HepG2 (cell line): ENCODE results near the gene RAP1A. TPM values are rescaled to one million over a fixed set of nuclear protein-coding genes. Genes with fewer than 3 reads are reported as not detected.

ENCODE experiments used
- ATAC-seq: fragments of 200-7000 bp; cut with Tn5 transposase; 3 replicates; pipeline ENCODE4 v1.9.1; 2020; ENCODE audit warnings: mild to moderate bottlenecking, moderate library complexity
- BruUV-seq: library from RNA; stranded (reverse); fragments of 400-500 nt; replicated peaks from 2 replicates; lab custom pipeline; 2021; lab: Mats Ljungman, UMichigan
- CTCF ChIA-PET: fragments of 300-600 bp; formaldehyde crosslinking; extraction: SDS; loops from one replicate; lab custom pipeline; 2021; ENCODE audit warnings: low total read pairs, inconsistent platforms, low intra/inter-chr PET ratio; lab: Yijun Ruan, JAX
- POLR2A ChIA-PET: fragments of 350-600 bp; sonication (Branson Sonifier 250); formaldehyde crosslinking; loops from one replicate; lab custom pipeline; 2020; ENCODE audit warnings: antibody characterized with exemption, inconsistent platforms; lab: Yijun Ruan, JAX
- DNase-seq: peaks from one replicate; pipeline ENCODE4 v3.0.0-alpha.2; 2015; ENCODE audit warnings: low spot score
- FAIRE-seq: peaks from 3 replicates; lab custom pipeline; 2011; peaks lifted over from hg19 to GRCh38; lab: Jason Lieb, UNC
- H2AFZ ChIP-seq: one replicate; pipeline ENCODE4 v1.6.1; 2011; ENCODE audit warnings: low read length, inconsistent platforms
- H3K27ac ChIP-seq: fragments of 300-600 bp; 3 replicates; pipeline ENCODE4 v1.8.0; 2011; ENCODE audit warnings: mixed run types, mild to moderate bottlenecking, mixed read lengths, low read length, inconsistent platforms; ENCODE audit not compliant: insufficient read depth; ENCODE audit errors: extremely low read length
- H3K27me3 ChIP-seq, 2 experiments: fragments of 200-600 bp in 1 of 2; 2 replicates in 1 of 2; 3 replicates in 1 of 2; pipeline versions ENCODE4 v1.6.0 to v1.8.0; 2011; ENCODE audit warnings: low read length in 2 of 2, mild to moderate bottlenecking in 2 of 2, moderate library complexity in 2 of 2, inconsistent platforms in 1 of 2; ENCODE audit not compliant: insufficient read depth in 2 of 2, control insufficient read depth in 1 of 2
- H3K36me3 ChIP-seq, 2 experiments: fragments of 200-600 bp in 1 of 2; replicated peaks in 1 of 2; 2 replicates in 1 of 2; 3 replicates in 1 of 2; pipeline versions ENCODE4 v1.5.1 to v1.8.0; 2011; ENCODE audit warnings: low read length in 2 of 2, inconsistent platforms in 1 of 2; ENCODE audit not compliant: insufficient read depth in 2 of 2, control insufficient read depth in 1 of 2
- H3K4me1 ChIP-seq: 2 replicates; pipeline ENCODE4 v1.5.1; 2012; ENCODE audit warnings: low read length, inconsistent platforms; ENCODE audit not compliant: insufficient read depth
- H3K4me2 ChIP-seq: 2 replicates; pipeline ENCODE4 v1.6.0; 2011; ENCODE audit warnings: low read depth, low read length, inconsistent platforms
- H3K4me3 ChIP-seq, 3 experiments: fragments of 200-600 bp in 1 of 3; sonication (generic), shearing (Covaris generic) in 1 of 3; replicated peaks in 1 of 3; 2 replicates each; pipeline ENCODE4 v1.5.1; 2011 to 2016; ENCODE audit warnings: low read length in 3 of 3, inconsistent platforms in 2 of 3, low read depth in 2 of 3, mild to moderate bottlenecking in 2 of 3, control low read depth in 1 of 3, mixed read lengths in 1 of 3; ENCODE audit not compliant: insufficient read depth in 1 of 3
- H3K79me2 ChIP-seq: one replicate; pipeline ENCODE4 v1.6.1; 2011; ENCODE audit warnings: low read length, inconsistent platforms; ENCODE audit not compliant: insufficient read depth
- H3K9ac ChIP-seq: 2 replicates; pipeline ENCODE4 v1.6.0; 2011; ENCODE audit warnings: mild to moderate bottlenecking, low read depth, low read length, inconsistent platforms; ENCODE audit not compliant: insufficient read depth
- H3K9me3 ChIP-seq: 2 replicates; pipeline ENCODE4 v1.5.1; 2012; ENCODE audit warnings: mild to moderate bottlenecking, low read length
- H4K20me1 ChIP-seq: 2 replicates; pipeline ENCODE4 v1.6.0; 2011; ENCODE audit warnings: inconsistent platforms, mild to moderate bottlenecking, low read length, moderate library complexity; ENCODE audit not compliant: insufficient read depth
- WGBS: methylation state at CpG from one replicate; pipeline ENCODE4 v1.1.6; 2017; ENCODE audit warnings: low lambda C conversion rate; 5-methylcytosine and 5-hydroxymethylcytosine counted together
- in situ Hi-C: cut with HindIII; loops from 2 replicates; pipeline ENCODE4 v1.10.0; 2017; ENCODE audit warnings: low pct_unique_long_range_greater_than_20kb; ENCODE audit not compliant: extremely low pct_ligation_motif_present
- intact Hi-C: fragments of 100-400 bp; cut with micrococcal nuclease; formaldehyde crosslinking; loops from one replicate; pipeline ENCODE4 v1.10.0; 2022; ENCODE audit not compliant: unreplicated experiment
- polyA plus RNA-seq, 8 experiments: library from polyadenylated mRNA; depleted of rRNA in 3 of 8; stranded (reverse) in 7 of 8; unstranded in 1 of 8; fragments of >200 nt; fragmentation: Illumina TruSeq in 4 of 8; extraction: Trizol in 4 of 8; gene quantifications; 2 replicates each; pipeline versions ENCODE4 v1.2.1 to v1.2.3, GENCODE V29; 2011 to 2016; ENCODE audit warnings: low read depth in 4 of 8, missing spikeins in 1 of 8, mixed read lengths in 1 of 8; ENCODE audit not compliant: insufficient read depth in 1 of 8
- total RNA-seq, 5 experiments: library from RNA; depleted of rRNA; stranded (reverse); fragments of >200 nt; fragmentation: Illumina TruSeq; extraction: Trizol; gene quantifications; 2 replicates each; pipeline ENCODE4 v1.2.3, GENCODE V29; 2016; ENCODE audit warnings: low read depth in 1 of 5
- TF ChIP-seq, protein P1 (sequence below): sonication (generic); formaldehyde crosslinking; IDR thresholded peaks from 2 replicates; pipeline ENCODE4 v1.8.0; 2022; ENCODE audit warnings: missing genetic modification reagents, mild to moderate bottlenecking, borderline replicate concordance
- TF ChIP-seq, protein P2 (sequence below): sonication (generic); formaldehyde crosslinking; IDR thresholded peaks from 2 replicates; pipeline ENCODE4 v1.5.0; 2020; ENCODE audit warnings: mild to moderate bottlenecking, missing genetic modification reagents
- TF ChIP-seq, protein P3 (sequence below): sonication (generic); formaldehyde crosslinking; IDR thresholded peaks from 2 replicates; pipeline ENCODE4 v1.4.0; 2020; ENCODE audit warnings: missing genetic modification reagents, mild to moderate bottlenecking, borderline replicate concordance

RAP1A gene
- total and polyA plus RNA-seq, 2 of the 13 experiments (the other 11 are each of a cell fraction or from before 2014, with no cell fraction given) = 19.0 to 20.7 TPM

DNA sequence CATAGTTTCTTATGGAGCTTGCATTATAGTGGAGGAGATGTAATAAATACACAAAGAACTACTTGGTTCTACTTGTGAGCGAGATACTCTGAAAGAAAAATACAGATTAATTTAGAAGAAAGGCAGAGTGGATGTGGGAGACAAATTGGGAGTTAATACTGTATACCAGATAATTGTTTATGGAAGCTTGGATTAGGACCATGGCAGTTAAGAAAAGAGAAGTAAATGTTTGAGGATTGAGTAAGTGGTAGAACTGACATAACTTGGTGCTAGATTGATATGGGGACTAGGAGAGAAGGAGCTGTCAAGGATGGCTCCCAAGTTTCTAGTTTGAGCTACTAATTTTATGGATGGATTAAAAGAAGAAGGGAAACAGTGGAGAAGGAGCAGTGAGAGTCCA, 72.3 kb downstream of the RAP1A start:
- H4K20me1 ChIP-seq = no peaks in the 10 kb centered on the region
- in situ Hi-C loops = no loop called here
- peaks cover 0 to 27% of the 10 kb centered on the region in 2 experiments; a peak in 3 of 5 replicates for H3K36me3 ChIP-seq
- H3K79me2 ChIP-seq = no peaks in the 10 kb centered on the region
- no peak for FAIRE-seq
- no peak overlapping the region for H3K9ac ChIP-seq
- H3K4me3 ChIP-seq = no peak overlapping the region
- POLR2A ChIA-PET = no interaction called here
- no peak overlapping the region for H2AFZ ChIP-seq
- no peaks in the 10 kb centered on the region for H3K9me3 ChIP-seq
- H3K4me1 ChIP-seq = peaks cover 11% of the 10 kb centered on the region
- TF ChIP-seq, protein P1, sequence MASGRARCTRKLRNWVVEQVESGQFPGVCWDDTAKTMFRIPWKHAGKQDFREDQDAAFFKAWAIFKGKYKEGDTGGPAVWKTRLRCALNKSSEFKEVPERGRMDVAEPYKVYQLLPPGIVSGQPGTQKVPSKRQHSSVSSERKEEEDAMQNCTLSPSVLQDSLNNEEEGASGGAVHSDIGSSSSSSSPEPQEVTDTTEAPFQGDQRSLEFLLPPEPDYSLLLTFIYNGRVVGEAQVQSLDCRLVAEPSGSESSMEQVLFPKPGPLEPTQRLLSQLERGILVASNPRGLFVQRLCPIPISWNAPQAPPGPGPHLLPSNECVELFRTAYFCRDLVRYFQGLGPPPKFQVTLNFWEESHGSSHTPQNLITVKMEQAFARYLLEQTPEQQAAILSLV (CRISPR knock-in tag) = no peak
- TF ChIP-seq, protein P2, sequence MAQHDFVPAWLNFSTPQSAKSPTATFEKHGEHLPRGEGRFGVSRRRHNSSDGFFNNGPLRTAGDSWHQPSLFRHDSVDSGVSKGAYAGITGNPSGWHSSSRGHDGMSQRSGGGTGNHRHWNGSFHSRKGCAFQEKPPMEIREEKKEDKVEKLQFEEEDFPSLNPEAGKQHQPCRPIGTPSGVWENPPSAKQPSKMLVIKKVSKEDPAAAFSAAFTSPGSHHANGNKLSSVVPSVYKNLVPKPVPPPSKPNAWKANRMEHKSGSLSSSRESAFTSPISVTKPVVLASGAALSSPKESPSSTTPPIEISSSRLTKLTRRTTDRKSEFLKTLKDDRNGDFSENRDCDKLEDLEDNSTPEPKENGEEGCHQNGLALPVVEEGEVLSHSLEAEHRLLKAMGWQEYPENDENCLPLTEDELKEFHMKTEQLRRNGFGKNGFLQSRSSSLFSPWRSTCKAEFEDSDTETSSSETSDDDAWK (CRISPR knock-in tag) = no peak
- TF ChIP-seq, protein P3, sequence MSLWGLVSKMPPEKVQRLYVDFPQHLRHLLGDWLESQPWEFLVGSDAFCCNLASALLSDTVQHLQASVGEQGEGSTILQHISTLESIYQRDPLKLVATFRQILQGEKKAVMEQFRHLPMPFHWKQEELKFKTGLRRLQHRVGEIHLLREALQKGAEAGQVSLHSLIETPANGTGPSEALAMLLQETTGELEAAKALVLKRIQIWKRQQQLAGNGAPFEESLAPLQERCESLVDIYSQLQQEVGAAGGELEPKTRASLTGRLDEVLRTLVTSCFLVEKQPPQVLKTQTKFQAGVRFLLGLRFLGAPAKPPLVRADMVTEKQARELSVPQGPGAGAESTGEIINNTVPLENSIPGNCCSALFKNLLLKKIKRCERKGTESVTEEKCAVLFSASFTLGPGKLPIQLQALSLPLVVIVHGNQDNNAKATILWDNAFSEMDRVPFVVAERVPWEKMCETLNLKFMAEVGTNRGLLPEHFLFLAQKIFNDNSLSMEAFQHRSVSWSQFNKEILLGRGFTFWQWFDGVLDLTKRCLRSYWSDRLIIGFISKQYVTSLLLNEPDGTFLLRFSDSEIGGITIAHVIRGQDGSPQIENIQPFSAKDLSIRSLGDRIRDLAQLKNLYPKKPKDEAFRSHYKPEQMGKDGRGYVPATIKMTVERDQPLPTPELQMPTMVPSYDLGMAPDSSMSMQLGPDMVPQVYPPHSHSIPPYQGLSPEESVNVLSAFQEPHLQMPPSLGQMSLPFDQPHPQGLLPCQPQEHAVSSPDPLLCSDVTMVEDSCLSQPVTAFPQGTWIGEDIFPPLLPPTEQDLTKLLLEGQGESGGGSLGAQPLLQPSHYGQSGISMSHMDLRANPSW (CRISPR knock-in tag) = no peak
- TF ChIP-seq, all 625 proteins: peak for 0
- no peak for ATAC-seq
- Histone ChIP-seq H3K27ac (no peak overlapping the region), H3K27me3 (no peaks in the 10 kb centered on the region), H3K4me2 (no peak overlapping the region)
- DNase-seq = no peak
- intact Hi-C loops = no loop called here
- 95% methylated on average over 1 of the region's 1 CpG for WGBS
- CTCF ChIA-PET = no interaction called here
- BruUV-seq = no TSS peak
